Measurements from ENCODE around the gene RHCE. TPM values are rescaled to one million over a fixed set of nuclear protein-coding genes. Genes with fewer than 3 reads are reported as not detected.
A peak's percentile ranks its signal among the peaks of the same experiment; 100 is the strongest.
"Not testable (repeated sequence)": the region's sequence is repeated elsewhere in the genome, so short reads cannot be mapped to it uniquely, and the experiment has no call there.

RHCE gene
- total RNA-seq, 2 experiments from 2014 or later: 0.91 to 1.0 TPM

- intact Hi-C loops (cut with DNase I, micrococcal nuclease); H3K27ac Mint-ChIP-seq: not testable (repeated sequence)
Observed at GRCh38 chr1:25419339-25419738, 1.3 kb downstream of the RHCE start.

GRCh38 chr1:25417280-25417679 is 3.3 kb downstream of the RHCE start:
- DNase-seq; H3K4me3 Mint-ChIP-seq; CTCF ChIA-PET; H3K9me3 Mint-ChIP-seq (ENCODE audit: low read depth); H3K27me3 Mint-ChIP-seq; intact Hi-C loops (cut with DNase I, micrococcal nuclease); H3K27ac Mint-ChIP-seq; H3K36me3 Mint-ChIP-seq (ENCODE audit: low read depth); H3K4me1 Mint-ChIP-seq; ATAC-seq; POLR2A ChIA-PET: not testable (repeated sequence)

More at GRCh38 chr1:25419339-25419738, 1.3 kb downstream of the RHCE start:
- H3K9me3 Mint-ChIP-seq (ENCODE audit: low read depth); H3K4me1 Mint-ChIP-seq; POLR2A ChIA-PET; H3K36me3 Mint-ChIP-seq (ENCODE audit: low read depth); H3K27me3 Mint-ChIP-seq; H3K4me3 Mint-ChIP-seq; CTCF ChIA-PET; ATAC-seq; DNase-seq: not testable (repeated sequence)

GRCh38 chr1:25414578-25414977 is 6.0 kb downstream of the RHCE start:
- DNase-seq; H3K4me3 Mint-ChIP-seq; H3K36me3 Mint-ChIP-seq (ENCODE audit: low read depth); intact Hi-C loops (cut with DNase I, micrococcal nuclease); H3K27ac Mint-ChIP-seq; CTCF ChIA-PET; POLR2A ChIA-PET; H3K4me1 Mint-ChIP-seq; H3K9me3 Mint-ChIP-seq (ENCODE audit: low read depth); ATAC-seq; H3K27me3 Mint-ChIP-seq: not testable (repeated sequence)

GRCh38 chr1:25414157-25414556 is 6.5 kb downstream of the RHCE start:
- intact Hi-C loops (cut with DNase I, micrococcal nuclease); CTCF ChIA-PET; H3K27ac Mint-ChIP-seq; H3K9me3 Mint-ChIP-seq (ENCODE audit: low read depth); H3K36me3 Mint-ChIP-seq (ENCODE audit: low read depth); H3K4me3 Mint-ChIP-seq; DNase-seq; H3K4me1 Mint-ChIP-seq; POLR2A ChIA-PET; H3K27me3 Mint-ChIP-seq; ATAC-seq: not testable (repeated sequence)

- H3K4me3 Mint-ChIP-seq; DNase-seq; H3K36me3 Mint-ChIP-seq (ENCODE audit: low read depth); H3K9me3 Mint-ChIP-seq (ENCODE audit: low read depth); H3K27me3 Mint-ChIP-seq; intact Hi-C loops (cut with DNase I, micrococcal nuclease); CTCF ChIA-PET; POLR2A ChIA-PET; ATAC-seq; H3K27ac Mint-ChIP-seq; H3K4me1 Mint-ChIP-seq: not testable (repeated sequence)
Observed at GRCh38 chr1:25412872-25413623, 7.6 kb downstream of the RHCE start.

GRCh38 chr1:25409641-25410427 is 10.8 kb downstream of the RHCE start:
- CTCF ChIA-PET, POLR2A ChIA-PET: not testable (repeated sequence)

GRCh38 chr1:25405731-25406305 is 14.8 kb downstream of the RHCE start:
- H3K27ac Mint-ChIP-seq; H3K27me3 Mint-ChIP-seq; H3K9me3 Mint-ChIP-seq (ENCODE audit: low read depth); POLR2A ChIA-PET; H3K36me3 Mint-ChIP-seq (ENCODE audit: low read depth); H3K4me1 Mint-ChIP-seq; H3K4me3 Mint-ChIP-seq; CTCF ChIA-PET; ATAC-seq; DNase-seq: not testable (repeated sequence)
- intact Hi-C loops (cut with DNase I, micrococcal nuclease): loop anchor here (10.0 kb wide), 2 partner anchors 119 to 121 kb away; no protein-coding TSS in a partner anchor

More at GRCh38 chr1:25409641-25410427, 10.8 kb downstream of the RHCE start:
- intact Hi-C loops (cut with DNase I, micrococcal nuclease): loop anchor here (10.0 kb wide), 2 partner anchors 115 to 125 kb away; no protein-coding TSS in a partner anchor
- not testable (repeated sequence) for H3K27me3 Mint-ChIP-seq; H3K9me3 Mint-ChIP-seq (ENCODE audit: low read depth); H3K27ac Mint-ChIP-seq; H3K4me1 Mint-ChIP-seq; DNase-seq; ATAC-seq; H3K4me3 Mint-ChIP-seq; H3K36me3 Mint-ChIP-seq (ENCODE audit: low read depth)

- H3K4me1 Mint-ChIP-seq; H3K36me3 Mint-ChIP-seq (ENCODE audit: low read depth); H3K9me3 Mint-ChIP-seq (ENCODE audit: low read depth); H3K27me3 Mint-ChIP-seq; H3K27ac Mint-ChIP-seq; H3K4me3 Mint-ChIP-seq; POLR2A ChIA-PET: not testable (repeated sequence)
- peak; percentile 45 for DNase-seq
- intact Hi-C loops (cut with DNase I, micrococcal nuclease): loop anchor here (1.0 to 10.0 kb wide), 3 partner anchors 84 to 122 kb away; no protein-coding TSS in a partner anchor
- peak; percentile 97 for ATAC-seq
- CTCF ChIA-PET: interaction anchor here (0.6 kb wide), 1 partner anchor 109 kb away, joined by 3 read pairs; no protein-coding TSS in a partner anchor
Observed at GRCh38 chr1:25402947-25403803, 17.4 kb downstream of the RHCE start.

- DNase-seq; H3K9me3 Mint-ChIP-seq (ENCODE audit: low read depth); H3K36me3 Mint-ChIP-seq (ENCODE audit: low read depth); H3K4me3 Mint-ChIP-seq; H3K27me3 Mint-ChIP-seq; POLR2A ChIA-PET; H3K27ac Mint-ChIP-seq; H3K4me1 Mint-ChIP-seq; ATAC-seq; CTCF ChIA-PET; intact Hi-C loops (cut with DNase I, micrococcal nuclease): not testable (repeated sequence)
Observed at GRCh38 chr1:25398079-25398478, 22.5 kb downstream of the RHCE start.

GRCh38 chr1:25397549-25397948 is 23.1 kb downstream of the RHCE start:
- POLR2A ChIA-PET, CTCF ChIA-PET: not testable (repeated sequence)

GRCh38 chr1:25392841-25393240 is 27.8 kb downstream of the RHCE start:
- Mint-ChIP-seq H3K27me3 (no peaks in the 10 kb centered on the region), H3K4me3 (no peak overlapping the region), H3K9me3 (ENCODE audit: low read depth) (no peaks in the 10 kb centered on the region), H3K4me1 (no peaks in the 10 kb centered on the region), H3K36me3 (ENCODE audit: low read depth) (no peaks in the 10 kb centered on the region), H3K27ac (no peak overlapping the region)
- ChIA-PET POLR2A (no interaction called here), CTCF (interaction anchor here (1.1 kb wide), 1 partner anchor 75 kb away, joined by 4 read pairs; no protein-coding TSS in a partner anchor)
- ATAC-seq (no peak), DNase-seq (no peak)
- intact Hi-C loops (cut with DNase I, micrococcal nuclease): no loop called here

More at GRCh38 chr1:25397549-25397948, 23.1 kb downstream of the RHCE start:
- ATAC-seq; intact Hi-C loops (cut with DNase I, micrococcal nuclease); H3K9me3 Mint-ChIP-seq (ENCODE audit: low read depth); H3K4me3 Mint-ChIP-seq; H3K4me1 Mint-ChIP-seq; DNase-seq; H3K27ac Mint-ChIP-seq; H3K27me3 Mint-ChIP-seq; H3K36me3 Mint-ChIP-seq (ENCODE audit: low read depth): not testable (repeated sequence)
